HG03175 (cell line): ENCODE data around the gene NRP1.

Experiments used
- ATAC-seq: cut with Tn5 transposase; IDR thresholded peaks from one replicate; pipeline ENCODE4 v1.9.1; 2021; ENCODE audit warnings: mild to moderate bottlenecking, moderate library complexity; ENCODE audit not compliant: unreplicated experiment

The NRP1 gene

DNA sequence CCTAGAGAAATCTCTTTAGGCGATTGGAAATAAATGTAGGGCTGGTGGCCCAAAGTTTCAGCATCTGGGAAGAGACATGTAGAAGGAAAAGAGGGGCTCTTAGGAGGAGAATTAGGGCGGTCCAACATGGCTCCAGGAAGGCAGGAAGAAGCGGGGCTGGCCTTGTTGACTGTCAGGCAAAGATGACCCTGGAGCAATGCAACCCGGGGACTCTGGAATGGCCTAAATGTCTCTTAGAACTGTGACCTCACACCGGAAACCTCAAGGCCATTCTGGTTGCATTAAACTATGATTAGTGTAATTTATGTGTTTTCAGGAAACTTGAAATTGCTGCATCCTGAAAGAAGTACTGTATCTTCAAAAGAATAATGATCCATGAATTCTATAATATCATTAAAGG, 66.8 kb downstream of the NRP1 start:
- ATAC-seq: no peak

DNA sequence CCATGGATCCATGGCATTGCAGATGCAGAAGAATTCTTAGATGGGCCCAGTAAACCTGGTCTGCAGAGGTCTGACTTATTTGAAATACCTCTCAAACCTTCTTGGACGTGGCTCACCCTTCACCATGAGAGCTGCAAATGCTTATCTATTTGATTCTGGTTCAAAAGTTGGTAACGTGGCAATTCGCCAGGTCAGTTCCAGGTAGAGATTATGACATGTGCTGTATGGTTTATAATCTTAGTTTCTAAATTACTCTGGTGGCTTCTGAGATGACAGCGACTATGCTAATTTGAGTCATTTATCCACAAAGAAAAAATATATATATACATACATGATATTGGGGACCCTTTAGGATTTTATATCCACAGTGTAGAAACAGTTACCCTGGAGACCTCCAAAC, 68.8 kb downstream of the NRP1 start:
- peak; percentile 47 for ATAC-seq

DNA sequence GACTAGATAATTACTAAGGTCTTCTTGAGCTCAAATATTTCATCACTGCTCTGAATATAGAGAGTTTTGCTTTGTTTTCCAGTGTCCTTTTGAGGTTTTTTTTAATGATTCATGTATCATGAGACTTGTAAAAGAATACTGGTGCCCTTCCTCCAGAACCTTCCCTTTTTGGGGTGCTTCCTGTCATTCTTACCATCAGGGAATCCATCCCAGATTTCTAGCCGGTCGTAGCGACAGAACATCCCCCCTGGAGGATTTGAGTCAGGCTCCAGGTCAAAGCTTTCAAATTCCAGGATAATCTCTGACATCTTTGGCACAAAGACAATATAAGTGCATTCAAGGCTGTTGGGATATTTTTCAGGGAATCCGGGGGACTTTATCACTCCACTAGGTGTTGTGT, 71.0 kb downstream of the NRP1 start:
- ATAC-seq: no peak

DNA sequence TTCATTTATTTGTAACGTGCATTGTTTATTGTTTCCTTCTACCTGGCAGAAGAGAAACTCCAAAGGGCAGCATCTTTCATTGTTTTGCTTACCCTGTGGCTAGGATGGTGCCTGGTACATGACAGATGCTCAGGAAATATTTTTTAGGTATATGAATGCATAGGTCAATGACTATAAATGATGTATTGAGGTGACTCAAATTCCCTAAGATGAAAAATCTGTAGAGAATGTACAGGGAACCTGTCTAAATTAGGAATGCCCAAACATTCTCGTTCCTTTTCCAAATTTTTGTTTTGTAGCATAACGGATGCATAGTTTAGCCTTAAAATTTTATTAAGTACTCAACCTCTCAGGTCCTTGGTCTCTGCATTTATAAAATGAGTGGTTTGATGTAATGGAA, 71.6 kb downstream of the NRP1 start:
- no peak for ATAC-seq

DNA sequence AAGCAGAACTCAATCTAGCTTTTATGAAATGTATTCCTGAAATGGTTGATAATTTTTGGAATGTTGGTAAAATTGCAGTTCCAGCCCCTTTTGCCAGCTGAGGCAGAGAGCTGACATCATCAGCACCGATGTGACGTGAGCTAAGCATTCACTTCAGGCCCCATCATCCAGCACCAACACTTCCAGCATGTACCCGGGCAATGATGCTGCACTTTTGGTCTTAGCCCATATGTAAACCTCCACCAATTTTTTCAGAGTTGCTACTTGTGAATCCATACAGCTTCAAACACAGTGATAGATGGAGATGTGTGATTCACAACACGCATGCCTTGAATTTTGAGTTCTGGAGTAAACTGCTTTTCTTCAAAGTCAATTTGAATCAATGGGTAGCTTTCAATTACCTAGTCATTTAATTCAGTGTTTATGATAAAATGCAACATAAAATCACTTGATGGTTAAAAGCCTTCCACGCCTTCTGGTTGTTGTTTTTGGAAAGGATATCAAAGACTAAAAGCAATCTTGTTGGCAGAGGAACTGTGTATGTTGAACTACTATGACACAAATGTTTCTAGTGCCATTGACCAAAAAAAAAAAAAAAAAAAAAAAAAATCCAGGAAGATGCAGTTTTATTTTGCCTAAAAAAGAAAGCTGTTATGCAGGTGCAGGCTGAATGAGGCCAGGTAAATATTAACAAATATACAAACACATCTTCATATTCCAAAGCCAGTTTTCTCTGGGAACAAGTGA, 73.9 kb downstream of the NRP1 start:
- no peak for ATAC-seq

DNA sequence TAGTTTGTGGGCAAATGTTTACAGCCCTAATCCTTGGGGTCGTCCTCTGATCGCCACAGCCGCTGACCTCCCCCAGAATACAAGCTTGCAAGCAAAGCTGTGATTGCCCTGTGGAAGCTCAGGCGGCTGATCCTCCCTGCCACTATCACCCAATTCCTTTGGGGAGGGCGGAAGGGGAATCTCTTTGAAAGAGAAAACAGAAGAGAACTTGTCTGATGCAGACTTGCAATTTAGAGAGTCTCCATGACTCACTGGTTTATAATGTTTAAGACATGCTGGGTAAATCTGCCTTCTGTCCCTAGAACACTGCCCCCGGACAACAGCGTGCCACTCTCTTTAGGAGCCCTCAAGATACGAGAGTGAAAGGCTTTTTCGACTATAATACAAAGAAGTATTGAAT, 75.5 kb downstream of the NRP1 start:
- ATAC-seq: no peak

DNA sequence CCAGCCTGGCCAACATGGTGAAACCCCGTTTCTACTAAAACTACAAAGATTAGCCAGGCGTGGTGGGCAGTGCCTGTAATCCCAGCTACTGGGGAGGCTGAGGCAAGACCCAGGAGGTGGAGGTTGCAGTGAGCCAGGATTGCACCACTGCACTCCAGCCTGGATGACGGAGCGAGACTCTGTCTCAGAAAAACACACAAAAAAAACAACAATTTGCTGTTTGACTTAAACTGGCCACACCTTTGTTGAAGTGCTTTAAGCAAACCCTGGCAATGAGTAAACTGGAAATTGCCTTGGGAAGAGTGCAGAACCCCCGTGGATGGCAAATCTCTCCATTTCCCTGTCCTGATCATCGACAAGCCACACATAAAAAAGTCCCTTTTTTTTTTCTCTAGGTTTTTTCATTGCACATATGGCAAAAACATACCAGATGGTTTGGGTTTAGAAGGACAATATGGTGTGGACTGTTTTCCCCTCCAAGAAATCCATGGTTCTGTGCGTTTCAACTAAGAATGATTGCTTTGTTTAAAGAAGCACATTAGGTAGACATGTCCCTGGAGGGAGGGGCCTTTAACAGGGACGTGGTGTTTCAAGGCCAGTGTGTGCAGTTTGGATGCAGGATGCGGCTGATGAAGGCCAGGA, 76.9 kb downstream of the NRP1 start:
- no peak for ATAC-seq

DNA sequence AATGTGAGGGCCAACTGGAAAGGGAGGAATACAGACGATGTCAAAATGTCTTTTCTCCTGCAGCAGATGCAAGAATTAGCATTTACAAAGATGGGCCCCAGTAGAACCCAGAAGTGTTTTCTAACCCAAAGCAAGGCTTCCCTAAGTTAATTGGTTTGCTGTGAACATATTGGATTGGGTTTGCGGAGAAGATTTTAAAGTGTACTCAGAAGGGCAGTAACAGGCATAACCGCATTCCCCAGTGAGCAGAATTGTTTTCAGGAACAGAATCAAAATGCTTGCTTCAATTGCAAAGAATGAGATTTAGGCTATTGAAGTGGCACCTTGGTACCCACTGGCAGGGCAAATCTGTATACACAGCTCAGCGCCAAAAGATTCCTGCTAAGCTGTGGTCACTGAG, 78.0 kb downstream of the NRP1 start:
- ATAC-seq: no peak

DNA sequence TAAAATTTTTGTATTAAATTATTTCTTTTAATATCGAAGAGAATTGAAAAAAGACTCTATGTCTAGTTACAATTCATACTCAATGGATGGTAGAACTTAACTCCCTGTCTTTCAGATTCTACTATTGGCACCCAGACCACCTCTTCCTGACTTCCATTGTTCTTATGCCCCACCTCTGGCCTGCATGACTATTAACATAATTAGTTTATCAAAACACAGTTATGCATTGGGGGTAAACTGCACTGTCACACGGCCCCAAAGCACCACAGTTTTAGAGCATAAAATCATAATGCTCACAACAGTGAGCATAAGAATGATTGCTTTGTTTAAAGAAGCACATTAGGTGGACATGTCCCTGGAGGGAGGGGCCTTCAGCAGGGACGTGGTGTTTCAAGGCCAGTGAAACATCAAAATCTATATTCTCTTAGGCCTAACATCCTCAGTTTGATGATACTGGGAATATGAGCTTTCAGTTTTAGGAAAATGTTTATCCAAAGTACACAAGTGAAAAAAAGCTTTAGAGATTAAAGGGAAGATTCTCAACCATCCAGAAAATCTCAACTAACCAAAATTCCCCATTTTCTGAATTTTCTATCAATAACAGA, 79.8 kb downstream of the NRP1 start:
- no peak for ATAC-seq

DNA sequence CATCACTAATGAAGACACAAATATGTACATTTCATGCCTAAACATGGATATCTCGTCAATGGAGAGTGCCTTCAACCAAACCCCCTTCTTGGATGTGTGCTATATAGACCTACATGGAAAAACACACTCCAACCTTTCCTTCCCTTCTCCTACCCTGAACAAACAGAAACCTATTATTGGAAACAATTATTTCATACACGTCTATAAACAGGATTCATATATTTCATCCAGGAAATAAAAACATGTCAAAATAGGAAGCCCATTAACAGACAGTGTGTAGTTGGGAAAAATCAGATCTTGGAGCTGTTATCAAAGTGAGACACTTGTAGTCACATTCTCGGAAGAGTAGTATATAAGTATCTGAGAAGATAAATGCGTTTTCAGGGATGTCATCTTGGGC, 81.1 kb downstream of the NRP1 start:
- no peak for ATAC-seq

DNA sequence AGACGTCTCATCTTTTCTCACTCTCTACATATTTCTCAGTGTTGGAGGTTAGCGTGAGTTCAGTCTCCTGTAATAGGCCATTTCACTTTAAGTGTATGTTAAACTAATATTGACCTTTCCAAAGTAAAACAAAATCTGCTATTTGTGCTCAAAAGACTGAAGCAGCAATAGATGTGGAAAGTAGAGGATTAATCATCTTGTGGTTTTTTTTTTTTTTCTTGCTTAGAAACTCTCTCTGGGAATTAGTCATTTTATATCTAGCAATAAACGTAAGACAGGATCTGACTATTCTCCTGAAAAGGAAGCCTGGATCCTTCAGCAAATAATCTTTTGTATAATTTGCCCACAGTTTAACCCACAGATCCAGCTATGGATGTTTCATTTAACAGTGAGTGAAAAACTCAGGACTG, 81.7 kb downstream of the NRP1 start:
- ATAC-seq: no peak

DNA sequence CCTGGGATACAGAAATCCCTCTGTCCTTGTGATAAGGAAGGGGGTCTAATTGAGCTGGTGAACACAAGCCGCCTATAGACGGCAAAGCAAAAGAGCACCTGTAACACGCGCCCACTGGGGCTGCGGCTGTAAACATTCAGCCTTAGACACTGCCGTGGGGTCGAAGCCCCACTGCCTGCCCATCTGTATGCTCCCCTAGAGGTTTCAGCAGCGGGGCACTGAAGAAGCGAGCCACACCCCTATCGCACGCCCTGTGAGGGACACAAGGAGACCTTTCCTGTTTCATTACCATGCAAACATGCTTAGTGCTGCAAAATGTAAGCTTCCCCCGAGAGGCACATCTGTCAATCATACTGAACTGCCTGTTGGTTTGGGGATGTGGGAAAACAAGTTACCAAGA, 82.1 kb downstream of the NRP1 start:
- ATAC-seq: no peak

DNA sequence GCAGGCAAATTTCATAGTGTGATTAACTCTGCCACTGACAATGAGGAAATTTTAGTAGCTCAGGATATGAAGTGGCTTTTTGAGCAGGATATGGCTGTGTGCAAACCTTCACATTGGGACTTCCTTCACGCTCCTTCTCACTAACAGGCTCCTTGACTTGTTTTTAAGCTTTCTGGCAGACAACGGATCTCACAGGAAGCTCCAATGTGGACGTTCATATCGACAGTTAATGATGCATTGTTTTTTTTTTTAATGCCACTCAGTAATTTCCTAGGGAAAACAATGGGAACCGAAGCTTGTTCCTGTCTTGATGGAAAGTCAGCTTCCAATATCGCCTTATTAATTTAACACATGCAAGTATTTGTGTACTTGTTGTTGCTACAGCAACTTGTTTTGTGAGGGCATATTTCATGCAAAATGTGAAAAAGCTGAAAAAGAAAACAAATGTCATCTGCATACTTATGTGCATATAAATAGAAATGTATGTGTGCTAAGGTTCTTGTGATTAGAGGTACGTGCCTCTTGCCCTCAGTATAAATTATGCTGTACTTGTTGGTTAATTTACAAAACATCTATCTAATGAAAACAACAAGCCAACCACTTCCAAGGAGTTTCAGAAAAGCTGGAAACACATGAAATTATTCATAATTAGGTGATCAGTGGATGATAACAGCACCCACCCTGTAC, 84.7 kb downstream of the NRP1 start:
- ATAC-seq: no peak

DNA sequence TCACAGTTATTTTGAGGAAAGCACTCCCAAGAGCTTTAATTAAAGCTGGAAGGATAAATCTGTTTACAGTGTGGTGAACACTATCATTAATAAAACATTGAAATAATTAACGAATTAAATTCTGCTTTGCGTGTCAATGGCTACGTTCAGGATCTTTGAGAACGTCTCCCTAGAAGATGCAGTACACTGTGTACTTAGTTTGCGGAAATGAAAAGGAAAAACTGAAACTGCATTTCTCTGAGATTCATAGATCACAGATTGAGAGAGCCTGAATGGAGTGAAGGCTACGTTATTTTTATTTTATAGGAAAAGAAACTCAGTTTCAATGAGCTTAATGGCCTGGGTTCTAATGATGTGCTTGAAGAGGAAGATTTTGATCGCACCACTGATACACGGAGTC, 85.3 kb downstream of the NRP1 start:
- no peak for ATAC-seq

DNA sequence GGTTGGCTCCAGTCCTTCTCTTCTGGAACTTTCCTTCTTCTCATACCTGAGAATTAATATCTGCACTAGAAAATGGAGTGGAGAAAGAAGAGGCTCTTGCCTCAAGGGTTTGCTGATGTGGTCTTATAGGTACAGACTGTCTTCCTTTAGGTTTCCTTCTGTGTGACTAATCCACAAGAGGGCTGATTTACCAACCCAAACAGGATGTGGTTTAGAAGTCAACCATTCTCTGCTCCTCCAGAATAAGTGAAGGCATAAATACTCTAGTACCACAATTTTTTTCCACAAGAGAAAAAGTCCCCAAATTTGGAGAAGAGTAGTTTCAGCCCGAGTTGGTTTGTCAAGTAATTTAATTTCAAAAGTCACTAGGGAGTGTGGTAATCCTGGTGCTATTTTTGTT, 85.8 kb downstream of the NRP1 start:
- ATAC-seq: peak; percentile 59

DNA sequence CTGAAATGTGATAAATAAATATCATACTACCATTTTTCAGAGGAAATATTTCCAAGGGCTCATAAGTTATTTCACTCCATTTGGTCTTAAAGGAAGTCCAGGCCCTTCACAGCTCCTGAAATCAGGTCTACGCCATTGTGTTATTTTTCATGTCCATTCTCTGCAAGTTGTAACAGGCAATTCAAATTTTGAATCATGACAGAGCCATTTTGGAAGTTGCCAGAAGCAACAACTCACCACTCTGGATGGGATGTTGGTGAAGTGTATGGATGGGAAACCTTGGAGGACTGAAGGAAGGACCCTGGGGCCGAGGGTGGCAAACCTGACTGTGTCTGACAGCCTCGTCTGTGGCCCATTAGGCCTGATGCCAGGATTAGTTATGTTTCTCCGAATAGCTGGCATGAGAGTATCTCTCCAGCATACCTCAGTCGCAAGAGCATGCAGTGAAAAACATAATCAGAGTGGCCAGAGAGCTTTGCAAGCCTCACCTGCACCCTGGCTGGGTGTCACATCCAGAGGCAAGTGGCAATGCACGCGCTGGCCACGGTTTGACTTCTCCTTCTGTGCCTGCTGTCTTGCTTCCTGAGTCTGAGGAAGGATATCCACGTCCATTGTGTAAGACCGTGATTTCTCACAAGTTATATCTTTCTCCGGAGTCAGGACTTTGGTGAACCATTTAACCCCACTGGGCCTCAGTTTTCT, 87.1 kb downstream of the NRP1 start:
- no peak for ATAC-seq

DNA sequence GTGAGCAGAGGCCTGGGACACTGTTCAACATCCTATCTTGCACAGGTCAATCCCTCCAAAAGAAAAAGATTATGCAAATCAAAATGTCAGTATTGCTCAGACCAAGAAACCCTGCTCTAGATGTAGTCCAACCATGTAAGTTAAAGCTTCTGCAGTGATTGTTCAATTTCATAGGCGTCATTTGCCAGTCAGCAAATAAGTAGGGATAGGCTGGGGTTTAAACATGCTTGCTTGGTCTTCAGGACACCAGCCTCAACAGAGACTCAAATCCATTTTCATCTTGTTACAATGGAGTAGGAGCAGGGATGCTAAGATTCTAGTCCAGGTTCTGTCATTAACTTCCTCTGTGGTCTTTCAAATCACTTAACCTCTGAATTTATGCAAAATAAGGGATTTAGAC, 89.1 kb downstream of the NRP1 start:
- ATAC-seq: no peak

DNA sequence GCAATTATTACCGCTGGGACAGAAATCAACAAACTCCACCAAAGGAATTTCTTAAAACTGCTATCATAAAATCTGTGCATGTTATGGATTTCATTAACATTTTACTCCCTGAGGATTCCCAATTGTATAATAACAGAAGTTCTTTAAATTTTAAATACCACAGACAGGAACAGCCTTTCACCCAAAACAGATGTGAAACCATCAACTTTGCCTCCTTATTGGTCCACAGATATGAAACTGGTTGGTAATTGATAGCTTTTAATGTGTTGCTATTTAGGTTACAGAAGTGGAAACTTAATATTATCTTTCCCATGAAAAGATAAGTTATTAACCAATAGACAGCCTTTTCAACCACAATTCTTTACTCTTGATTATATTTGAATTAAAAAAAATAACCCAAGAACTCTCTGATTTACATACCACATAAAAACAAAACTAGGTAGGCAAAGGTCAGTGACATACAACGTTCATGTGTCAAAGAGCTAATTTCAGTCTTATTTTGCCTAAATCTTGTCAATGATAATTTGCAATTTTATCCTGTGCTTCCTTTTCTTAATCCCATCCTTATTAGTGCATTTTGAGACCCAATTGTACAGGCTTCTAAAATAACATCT, 90.0 kb downstream of the NRP1 start:
- no peak for ATAC-seq

DNA sequence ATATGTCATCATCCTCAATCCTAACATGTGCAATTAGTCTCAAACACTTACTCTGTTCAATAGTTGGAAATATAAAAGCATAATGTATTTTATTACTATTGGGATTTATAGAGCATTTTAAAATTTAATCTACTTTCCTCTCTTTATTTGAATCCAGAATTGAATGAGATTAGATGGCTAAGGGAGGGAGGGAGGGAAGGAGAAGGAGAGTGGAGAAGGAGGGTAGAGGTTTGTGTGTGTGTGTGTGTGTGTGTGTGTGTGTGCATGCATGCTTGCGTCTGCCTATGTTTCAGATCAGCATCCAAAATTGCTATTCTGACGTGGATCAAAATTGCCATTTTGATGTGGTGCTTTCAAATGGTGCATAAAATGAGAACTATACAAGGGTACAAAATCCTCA, 90.8 kb downstream of the NRP1 start:
- ATAC-seq: no peak

DNA sequence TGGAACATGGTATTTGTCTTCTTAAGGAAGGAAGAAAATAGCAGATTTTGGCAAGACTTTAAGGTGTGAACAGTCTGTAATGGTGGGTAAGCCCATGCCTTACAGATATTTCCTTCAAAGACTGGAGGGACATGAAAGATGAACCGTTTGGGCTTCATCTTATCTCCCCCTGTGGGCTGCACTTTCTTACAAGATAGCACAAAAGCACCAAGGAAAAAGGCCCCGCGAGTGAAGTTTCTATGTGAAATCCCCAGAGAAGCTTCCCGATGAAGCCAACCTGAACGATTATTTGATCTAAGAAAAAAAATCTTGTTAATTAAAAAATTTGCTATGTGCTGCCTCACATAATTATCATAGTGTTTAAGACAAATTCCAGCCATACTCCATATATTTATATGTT, 91.5 kb downstream of the NRP1 start:
- no peak for ATAC-seq

DNA sequence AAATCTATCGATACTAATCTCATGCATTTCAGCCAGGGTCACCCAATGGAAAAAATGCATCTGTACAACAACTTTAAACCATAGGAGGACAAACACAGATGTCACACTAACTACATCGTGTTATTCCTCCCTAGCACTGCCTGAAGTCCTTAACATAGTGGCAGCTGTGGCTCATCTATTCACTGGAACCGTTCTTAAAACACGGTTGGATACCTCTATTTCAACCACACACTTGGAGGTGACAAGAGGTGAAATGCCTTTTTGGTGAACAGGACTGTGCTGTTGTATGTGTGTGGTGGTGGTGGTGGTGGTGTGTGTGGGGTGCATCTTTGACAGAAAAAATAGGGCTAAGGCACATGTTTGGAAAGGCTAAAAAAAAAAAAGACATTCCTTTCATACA, 93.1 kb downstream of the NRP1 start:
- ATAC-seq: no peak
